Sigmoid colon (tissue), 7 donors: ENCODE measurements around the gene TOX2. TPM values are rescaled to one million over a fixed set of nuclear protein-coding genes. Genes with fewer than 3 reads are reported as not detected.
A peak's percentile ranks its signal among the peaks of the same experiment; 100 is the strongest.

Experiments
- DNase-seq: peaks from one replicate; pipeline ENCODE4 v3.0.0-alpha.2; 2019
- H3K27ac ChIP-seq, 4 donors: fragments of 200-600 bp; sonication (generic); one replicate each; pipeline ENCODE4 v1.5.1; 2016 to 2019; ENCODE audit warnings: mild to moderate bottlenecking in 1 of 4
- H3K27me3 ChIP-seq, 3 donors: fragments of 200-600 bp; sonication (generic); one replicate each; pipeline ENCODE4 v1.5.1; 2019; ENCODE audit warnings: mild to moderate bottlenecking in 1 of 3
- H3K36me3 ChIP-seq, 4 donors: fragments of 200-600 bp; sonication (generic); one replicate each; pipeline ENCODE4 v1.5.1; 2016 to 2019
- H3K4me1 ChIP-seq, 4 donors: fragments of 200-600 bp; sonication (generic); one replicate each; pipeline ENCODE4 v1.5.1; 2017 to 2019
- H3K4me3 ChIP-seq, 4 donors: fragments of 200-600 bp; sonication (generic); one replicate each; pipeline ENCODE4 v1.5.1; 2017 to 2019; ENCODE audit warnings: mild to moderate bottlenecking in 2 of 4, moderate library complexity in 1 of 4
- H3K9me3 ChIP-seq, 4 donors: fragments of 200-600 bp in 3 of 4; sonication (generic) in 3 of 4; one replicate each; pipeline versions ENCODE4 v1.5.1 to v1.6.1; 2013 to 2019
- EP300 ChIP-seq, 4 donors: sonication (generic); formaldehyde crosslinking; IDR thresholded peaks; one replicate each; pipeline ENCODE4 v1.6.1; 2017; ENCODE audit warnings: antibody characterized with exemption in 4 of 4
- POLR2A ChIP-seq, 2 donors: fragments of 450-650 bp; IDR thresholded peaks; one replicate each; pipeline ENCODE4 v1.6.1; 2016; ENCODE audit warnings: antibody characterized with exemption in 2 of 2, mild to moderate bottlenecking in 2 of 2, moderate library complexity in 2 of 2
- POLR2AphosphoS5 ChIP-seq, 4 donors: sonication (generic); formaldehyde crosslinking; IDR thresholded peaks; one replicate each; pipeline ENCODE4 v1.6.1; 2017; ENCODE audit warnings: antibody characterized with exemption in 4 of 4
- WGBS, 2 donors: extraction: QIAGEN DNeasy Blood & Tissue Kit; methylation state at CpG; one replicate each; pipeline ENCODE4 v1.1.7; 2013; 5-methylcytosine and 5-hydroxymethylcytosine counted together
- intact Hi-C: fragments of 100-400 bp; cut with DNase I; formaldehyde crosslinking; loops from one replicate; pipeline ENCODE4 v1.15.1; 2023
- polyA plus RNA-seq, 3 donors: library from polyadenylated mRNA; stranded (reverse); fragments of 200-250 nt; gene quantifications; one replicate each; pipeline ENCODE4 v1.2.3, GENCODE V29; 2013
- total RNA-seq, 4 donors: library from RNA; depleted of rRNA; stranded (reverse); fragments of >200 nt; gene quantifications; one replicate each; pipeline ENCODE4 v1.1.0, GENCODE V29; 2016
- TF ChIP-seq, protein P1 (sequence below), 4 experiments: fragments of 450-650 bp in 3 of 4; fragments of 200-600 bp in 1 of 4; IDR thresholded peaks; one replicate each; pipeline ENCODE4 v1.5.1; 2016 to 2019; ENCODE audit warnings: antibody characterized with exemption in 4 of 4, mild to moderate bottlenecking in 3 of 4, moderate library complexity in 2 of 4
- donor health status: healthy with polysubstance abuse.
- donor health status: Bipolar disorder and iron deficiency.
- donor health status: healthy.

The TOX2 gene
- total and polyA plus RNA-seq, 7 donors, result 0.27 to 8.1 (median 1.7) TPM

- no peak overlapping the region for H3K4me3 ChIP-seq
- TF ChIP-seq POLR2AphosphoS5 (IDR thresholded peaks at IDR 0.05), result no peak
- TF ChIP-seq, protein P1, sequence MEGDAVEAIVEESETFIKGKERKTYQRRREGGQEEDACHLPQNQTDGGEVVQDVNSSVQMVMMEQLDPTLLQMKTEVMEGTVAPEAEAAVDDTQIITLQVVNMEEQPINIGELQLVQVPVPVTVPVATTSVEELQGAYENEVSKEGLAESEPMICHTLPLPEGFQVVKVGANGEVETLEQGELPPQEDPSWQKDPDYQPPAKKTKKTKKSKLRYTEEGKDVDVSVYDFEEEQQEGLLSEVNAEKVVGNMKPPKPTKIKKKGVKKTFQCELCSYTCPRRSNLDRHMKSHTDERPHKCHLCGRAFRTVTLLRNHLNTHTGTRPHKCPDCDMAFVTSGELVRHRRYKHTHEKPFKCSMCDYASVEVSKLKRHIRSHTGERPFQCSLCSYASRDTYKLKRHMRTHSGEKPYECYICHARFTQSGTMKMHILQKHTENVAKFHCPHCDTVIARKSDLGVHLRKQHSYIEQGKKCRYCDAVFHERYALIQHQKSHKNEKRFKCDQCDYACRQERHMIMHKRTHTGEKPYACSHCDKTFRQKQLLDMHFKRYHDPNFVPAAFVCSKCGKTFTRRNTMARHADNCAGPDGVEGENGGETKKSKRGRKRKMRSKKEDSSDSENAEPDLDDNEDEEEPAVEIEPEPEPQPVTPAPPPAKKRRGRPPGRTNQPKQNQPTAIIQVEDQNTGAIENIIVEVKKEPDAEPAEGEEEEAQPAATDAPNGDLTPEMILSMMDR (IDR thresholded peaks at IDR 0.05), result no peak
- TF ChIP-seq POLR2A (IDR thresholded peaks at IDR 0.05), result no peak
- TF ChIP-seq EP300 (IDR thresholded peaks at IDR 0.05), result no peak
- no peak for DNase-seq
- H3K27ac ChIP-seq, result peak overlapping the region; percentile 74 to 82 (median 78)
- intact Hi-C loops, result no loop called here
- peaks cover 0 to 31% (median 12%) of the 10 kb centered on the region in 4 donors for H3K36me3 ChIP-seq
- peaks cover 0 to 6% (median 3%) of the 10 kb centered on the region in 4 donors for H3K9me3 ChIP-seq
- peaks cover 0 to 15% (median 0%) of the 10 kb centered on the region in 3 donors for H3K27me3 ChIP-seq
- WGBS, 2 donors, result 86 to 88% methylated on average over 6 of the region's 6 CpGs
- H3K4me1 ChIP-seq, result peaks cover 0 to 65% (median 56%) of the 10 kb centered on the region in 4 donors
These were observed 197.8 kb downstream of the TOX2 start for GRCh38 chr20:44112456-44112855.

- TF ChIP-seq POLR2AphosphoS5 (IDR thresholded peaks at IDR 0.05) (no peak), EP300 (IDR thresholded peaks at IDR 0.05) (no peak), POLR2A (IDR thresholded peaks at IDR 0.05) (no peak)
- TF ChIP-seq, protein P1 (IDR thresholded peaks at IDR 0.05), result no peak
- peaks cover 0 to 71% (median 59%) of the 10 kb centered on the region in 4 donors for H3K4me1 ChIP-seq
- DNase-seq, result no peak
- peaks cover 0 to 2% (median under 1%) of the 10 kb centered on the region in 4 donors for H3K9me3 ChIP-seq
- 75 to 83% methylated on average over 7 of the region's 7 CpGs for WGBS, 2 donors
- no peak overlapping the region for H3K4me3 ChIP-seq
- peak overlapping the region; percentile 74 to 82 (median 78) for H3K27ac ChIP-seq
- intact Hi-C loops, result no loop called here
- peaks cover 0 to 31% (median 12%) of the 10 kb centered on the region in 4 donors for H3K36me3 ChIP-seq
- H3K27me3 ChIP-seq, result peaks cover 0 to 15% (median 0%) of the 10 kb centered on the region in 3 donors
These were observed 198.4 kb downstream of the TOX2 start for GRCh38 chr20:44112889-44113617.

DNA sequence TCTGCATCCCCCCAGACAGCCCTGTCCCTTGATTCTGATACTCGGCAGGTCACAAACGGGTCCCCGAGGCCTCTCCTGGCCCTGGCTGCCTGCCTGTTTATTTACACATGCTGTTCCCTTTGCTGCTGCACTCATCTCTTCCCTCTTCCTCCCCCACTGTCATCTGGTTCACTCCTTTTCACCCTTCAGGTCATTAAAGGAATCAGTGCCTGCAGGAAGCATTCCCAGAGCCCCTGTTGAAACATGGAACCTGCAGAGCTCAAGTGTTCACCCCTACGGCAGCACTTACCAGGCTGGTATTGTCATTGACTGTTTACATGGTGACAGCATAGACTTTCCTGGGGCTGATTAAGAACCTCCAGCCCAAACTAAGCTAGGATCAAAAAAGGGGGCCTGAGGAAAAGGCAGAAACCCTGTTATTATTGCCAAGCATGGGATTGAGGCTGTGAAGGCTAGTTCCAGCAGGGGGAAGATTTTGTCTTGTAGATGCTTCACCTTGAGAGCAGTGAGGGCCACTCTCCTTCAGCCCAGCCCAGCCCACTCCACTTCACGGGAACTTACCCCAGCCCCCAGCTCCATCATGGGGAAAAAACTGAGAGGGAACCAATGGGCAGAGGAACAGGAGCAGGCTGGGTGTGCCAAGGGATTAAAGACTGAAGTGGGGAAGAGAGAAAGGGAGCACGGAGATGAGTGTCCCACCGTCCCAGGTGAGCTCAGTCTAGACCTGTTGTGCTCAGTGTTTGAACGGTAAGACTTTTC lies 199.1 kb downstream of the TOX2 start:
- no peak for DNase-seq
- no peaks in the 10 kb centered on the region for H3K9me3 ChIP-seq
- H3K27me3 ChIP-seq, result peaks cover 0 to 15% (median 0%) of the 10 kb centered on the region in 3 donors
- 67 to 70% methylated on average over 8 of the region's 8 CpGs for WGBS, 2 donors
- intact Hi-C loops, result no loop called here
- peak overlapping the region; percentile 74 to 82 (median 78) for H3K27ac ChIP-seq
- no peak overlapping the region for H3K4me3 ChIP-seq
- H3K36me3 ChIP-seq, result peaks cover 0 to 28% (median 12%) of the 10 kb centered on the region in 4 donors
- TF ChIP-seq POLR2AphosphoS5 (IDR thresholded peaks at IDR 0.05) (no peak), POLR2A (IDR thresholded peaks at IDR 0.05) (no peak), EP300 (IDR thresholded peaks at IDR 0.05) (no peak)
- TF ChIP-seq, protein P1 (IDR thresholded peaks at IDR 0.05), result no peak
- H3K4me1 ChIP-seq, result peaks cover 0 to 79% (median 60%) of the 10 kb centered on the region in 4 donors

DNA sequence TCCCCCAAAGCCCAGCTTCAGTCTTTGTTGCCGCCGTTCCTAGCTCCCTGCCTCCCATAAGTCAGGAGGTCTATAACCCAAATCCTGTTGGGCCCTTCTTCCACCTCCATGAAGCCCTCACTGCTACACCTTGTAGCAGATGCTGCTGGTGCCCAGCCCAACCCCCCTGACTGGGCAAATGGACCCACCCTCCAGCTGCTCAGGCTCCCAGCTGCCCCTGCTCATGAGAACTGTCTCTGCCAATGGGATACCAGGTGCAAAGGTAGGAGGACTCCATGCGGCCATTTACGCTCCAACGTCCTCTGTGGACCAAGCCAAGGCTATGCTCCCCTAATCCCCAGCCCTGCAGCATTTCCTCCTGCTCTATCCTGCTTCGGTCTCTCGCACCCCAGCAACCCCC lies 200.5 kb downstream of the TOX2 start:
- Histone ChIP-seq H3K4me3 (no peak overlapping the region), H3K36me3 (peaks cover 0 to 27% (median 12%) of the 10 kb centered on the region in 4 donors), H3K9me3 (no peaks in the 10 kb centered on the region), H3K27ac (peak overlapping the region; percentile 74 to 82 (median 78)), H3K27me3 (peaks cover 0 to 15% (median 0%) of the 10 kb centered on the region in 3 donors), H3K4me1 (peaks cover 0 to 84% (median 61%) of the 10 kb centered on the region in 4 donors)
- WGBS, 2 donors, result 85 to 88% methylated on average over 7 of the region's 7 CpGs
- intact Hi-C loops, result loop anchor here (5.0 kb wide), 1 partner anchor 197 kb away; the partner anchor contains the start of gene FITM2
- no peak for DNase-seq
- TF ChIP-seq, protein P1 (IDR thresholded peaks at IDR 0.05), result no peak
- no peak for TF ChIP-seq EP300 (IDR thresholded peaks at IDR 0.05)
- TF ChIP-seq POLR2AphosphoS5 (IDR thresholded peaks at IDR 0.05), result no peak
- TF ChIP-seq POLR2A (IDR thresholded peaks at IDR 0.05), result no peak
